B cell (primary cell): ENCODE measurements around the gene UNC119B. TPM values are rescaled to one million over a fixed set of nuclear protein-coding genes. Genes with fewer than 3 reads are reported as not detected.

Source experiments
- ATAC-seq: fragments of 200-7000 bp; cut with Tn5 transposase; one replicate; pipeline ENCODE4 v1.10.0; 2021; ENCODE audit warnings: low read depth, mild to moderate bottlenecking, moderate number of reproducible peaks, moderate library complexity
- CTCF ChIA-PET: fragments of 350-600 bp; sonication (Branson Sonifier 250); formaldehyde crosslinking; loops from one replicate; lab custom pipeline; 2021; ENCODE audit warnings: antibody characterized with exemption, inconsistent platforms; lab: Charles Lee
- POLR2A ChIA-PET: fragments of 350-600 bp; sonication (Branson Sonifier 250); formaldehyde crosslinking; loops from one replicate; lab custom pipeline; 2021; ENCODE audit warnings: antibody characterized with exemption; lab: Charles Lee
- DNase-seq: peaks from one replicate; pipeline ENCODE4 v3.0.0; 2013
- H2AFZ ChIP-seq: 2 replicates; pipeline ENCODE4 v1.6.1; 2012; ENCODE audit warnings: mild to moderate bottlenecking, low read depth, low read length; ENCODE audit not compliant: insufficient read depth, poor library complexity, severe bottlenecking
- H3K27ac ChIP-seq, 2 donors: 1 replicate in 1 of 2; 2 replicates in 1 of 2; pipeline ENCODE4 v1.5.1; 2012 to 2013; ENCODE audit warnings: low read length in 2 of 2, mild to moderate bottlenecking in 2 of 2, moderate library complexity in 1 of 2
- H3K27me3 ChIP-seq, 4 experiments: fragments of 200-600 bp in 1 of 4; sonication (generic) in 1 of 4; replicated peaks in 1 of 4; 1 replicate in 2 of 4; 2 replicates in 2 of 4; pipeline versions ENCODE4 v1.6.1 to v1.7.0; 2013 to 2016; ENCODE audit warnings: low read length in 3 of 4, mild to moderate bottlenecking in 2 of 4, mixed read lengths in 1 of 4, moderate library complexity in 1 of 4; ENCODE audit not compliant: insufficient read depth in 4 of 4, control insufficient read depth in 3 of 4; ENCODE audit errors: control extremely low read depth in 1 of 4
- H3K36me3 ChIP-seq, 2 experiments: replicated peaks in 1 of 2; 1 replicate in 1 of 2; 2 replicates in 1 of 2; pipeline versions ENCODE4 v1.6.1 to v1.7.1; 2013; ENCODE audit warnings: low read length in 1 of 2; ENCODE audit not compliant: insufficient read depth in 2 of 2, control insufficient read depth in 1 of 2; ENCODE audit errors: control extremely low read depth in 1 of 2, extremely low read depth in 1 of 2
- H3K4me1 ChIP-seq, 2 donors: fragments of 200-600 bp in 1 of 2; sonication (generic) in 1 of 2; 1 replicate in 1 of 2; 2 replicates in 1 of 2; pipeline versions ENCODE4 v1.5.1 to v1.6.1; 2013 to 2017; ENCODE audit warnings: low read length in 2 of 2; ENCODE audit not compliant: control insufficient read depth in 2 of 2, insufficient read depth in 2 of 2
- H3K4me2 ChIP-seq: replicated peaks from 2 replicates; pipeline ENCODE3; 2012; ENCODE audit warnings: mild to moderate bottlenecking, low read depth, low read length; ENCODE audit not compliant: poor library complexity, severe bottlenecking
- H3K4me3 ChIP-seq, 5 experiments: fragments of 200-600 bp in 1 of 5; sonication (generic) in 1 of 5; 1 replicate in 3 of 5; 2 replicates in 2 of 5; pipeline versions ENCODE4 v1.5.1 to v1.7.0; 2011 to 2016; ENCODE audit warnings: low read length in 4 of 5, mild to moderate bottlenecking in 4 of 5, low read depth in 2 of 5, control low read depth in 1 of 5, moderate library complexity in 1 of 5; ENCODE audit not compliant: insufficient read depth in 1 of 5; ENCODE audit errors: control extremely low read depth in 1 of 5, extremely low read depth in 1 of 5
- H3K79me2 ChIP-seq: fragments of 200-600 bp; sonication (generic); one replicate; pipeline ENCODE4 v1.6.0; 2016; ENCODE audit warnings: low read length; ENCODE audit not compliant: control insufficient read depth, insufficient read depth
- H3K9ac ChIP-seq: fragments of 200-600 bp; sonication (generic); 2 replicates; pipeline ENCODE4 v1.6.1; 2017; ENCODE audit warnings: mild to moderate bottlenecking, low read length, moderate library complexity
- H3K9me3 ChIP-seq, 3 donors: one replicate each; pipeline versions ENCODE4 v1.6.1 to v1.7.1; 2013; ENCODE audit warnings: low read length in 2 of 3; ENCODE audit not compliant: control insufficient read depth in 2 of 3, insufficient read depth in 1 of 3; ENCODE audit errors: control extremely low read depth in 1 of 3
- H4K20me1 ChIP-seq: 2 replicates; pipeline ENCODE4 v1.6.0; 2012; ENCODE audit warnings: mild to moderate bottlenecking, low read length; ENCODE audit not compliant: insufficient read depth, control insufficient read depth, poor library complexity, severe bottlenecking
- H3K27ac Mint-ChIP-seq: one replicate; pipeline ENCODE4 v1.8.0; 2021; ENCODE audit warnings: mixed read lengths
- H3K27me3 Mint-ChIP-seq: one replicate; pipeline ENCODE4 v1.8.0; 2021; ENCODE audit warnings: mixed read lengths
- H3K4me1 Mint-ChIP-seq: one replicate; pipeline ENCODE4 v1.8.0; 2021; ENCODE audit warnings: mixed read lengths
- H3K4me3 Mint-ChIP-seq: one replicate; pipeline ENCODE4 v1.8.0; 2021; ENCODE audit warnings: mixed read lengths
- H3K9me3 Mint-ChIP-seq: one replicate; pipeline ENCODE4 v1.8.0; 2022; ENCODE audit warnings: mixed read lengths; ENCODE audit not compliant: insufficient read depth
- EZH2 ChIP-seq: IDR thresholded peaks from 2 replicates; pipeline ENCODE4 v1.6.1; 2012; ENCODE audit warnings: borderline replicate concordance, low read depth, mild to moderate bottlenecking, moderate library complexity, low read length; ENCODE audit not compliant: insufficient read depth, poor library complexity, severe bottlenecking
- WGBS: methylation state at CpG from one replicate; pipeline ENCODE4 v1.1.5; 2013; ENCODE audit warnings: missing lambda C conversion rate; ENCODE audit not compliant: insufficient coverage; 5-methylcytosine and 5-hydroxymethylcytosine counted together
- intact Hi-C: fragments of 100-400 bp; cut with micrococcal nuclease; formaldehyde crosslinking; loops from one replicate; pipeline ENCODE4 v1.10.0; 2022
- polyA plus RNA-seq: library from polyadenylated mRNA; depleted of rRNA; stranded (reverse); fragments of >200 nt; gene quantifications from 2 replicates; pipeline ENCODE4 v1.2.3, GENCODE V29; 2012
- total RNA-seq, 2 donors: library from RNA; stranded (reverse); fragments of 120-200 nt in 1 of 2; gene quantifications; 1 replicate in 1 of 2; 2 replicates in 1 of 2; pipeline versions ENCODE4 v1.2.3 to v1.2.4, GENCODE V29; 2013 to 2022
- TF ChIP-seq, protein P1 (sequence below): fragments of 200-600 bp; IDR thresholded peaks from one replicate; pipeline ENCODE4 v1.8.0; 2022; ENCODE audit warnings: antibody characterized with exemption, mild to moderate bottlenecking

Gene UNC119B
- total and polyA plus RNA-seq, 2 donors (not counting 1 experiment from before 2014, with no cell fraction given): 7.2 to 22.7 TPM

DNA sequence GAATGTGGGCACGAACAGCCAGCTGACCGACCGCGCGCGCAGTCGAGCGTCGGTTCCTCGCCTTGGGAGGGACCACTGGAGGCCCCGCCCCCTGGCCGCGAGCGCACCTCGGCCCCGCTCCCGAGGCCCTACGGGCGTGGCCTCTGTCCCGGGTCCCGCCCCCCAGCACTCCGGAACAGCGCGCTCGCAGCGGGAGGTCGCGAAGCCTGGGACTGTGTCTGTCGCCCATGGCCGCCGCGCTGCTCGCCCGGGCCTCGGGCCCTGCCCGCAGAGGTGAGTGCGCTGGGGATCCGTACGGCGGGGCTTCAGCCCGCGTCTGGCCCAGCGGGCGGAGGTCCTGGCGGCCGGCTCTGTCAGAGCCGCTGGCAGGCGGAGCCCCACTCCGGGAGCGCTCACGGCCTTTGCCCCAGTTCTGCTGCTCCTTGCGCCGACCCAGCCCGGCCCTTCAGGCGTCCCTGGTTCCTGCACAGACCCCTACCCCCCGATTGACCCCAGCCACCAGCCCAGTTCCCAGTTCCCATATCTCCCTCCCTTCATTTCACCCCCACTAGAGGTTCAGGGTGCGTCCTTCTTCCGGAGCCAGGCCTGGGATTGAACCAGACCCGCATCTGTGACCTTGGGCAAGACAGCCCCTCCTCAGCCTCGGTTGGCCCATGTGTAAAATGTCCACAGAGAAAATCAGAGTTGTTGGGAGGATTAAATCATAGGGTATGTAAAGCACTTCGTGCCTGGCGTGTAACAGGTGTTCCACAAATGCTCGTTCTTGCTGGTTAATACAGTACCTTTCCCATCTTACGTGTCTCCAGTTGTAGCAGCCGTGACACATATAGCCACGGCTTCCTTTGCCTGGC, 15.6 kb downstream of the UNC119B start, which contains the start of gene ACADS:
TSS of gene ACADS (plus strand) at position 168 of the 851 bp plus-strand sequence. CDS start at position 228, 60 bp downstream.
- H3K9me3 ChIP-seq: no peaks in the 10 kb centered on the region
- ChIA-PET CTCF (interaction anchor here (1.4 to 1.5 kb wide), 2 partner anchors 12 to 79 kb away, joined by 4 to 10 read pairs; no protein-coding TSS in a partner anchor), POLR2A (no interaction called here)
- peak within 1 kb of the TSS; percentile 90 for H2AFZ ChIP-seq
- DNase-seq (peak; percentile 91), ATAC-seq (peak; percentile 100)
- peak within 1 kb of the TSS; percentile 46 for H3K27ac Mint-ChIP-seq
- H3K27ac ChIP-seq: peak within 1 kb of the TSS in 1 of 2 donors; percentile 61
- peaks cover 34% of the 10 kb centered on the region for H3K4me1 Mint-ChIP-seq
- no peak for TF ChIP-seq EZH2
- TF ChIP-seq, protein P1, sequence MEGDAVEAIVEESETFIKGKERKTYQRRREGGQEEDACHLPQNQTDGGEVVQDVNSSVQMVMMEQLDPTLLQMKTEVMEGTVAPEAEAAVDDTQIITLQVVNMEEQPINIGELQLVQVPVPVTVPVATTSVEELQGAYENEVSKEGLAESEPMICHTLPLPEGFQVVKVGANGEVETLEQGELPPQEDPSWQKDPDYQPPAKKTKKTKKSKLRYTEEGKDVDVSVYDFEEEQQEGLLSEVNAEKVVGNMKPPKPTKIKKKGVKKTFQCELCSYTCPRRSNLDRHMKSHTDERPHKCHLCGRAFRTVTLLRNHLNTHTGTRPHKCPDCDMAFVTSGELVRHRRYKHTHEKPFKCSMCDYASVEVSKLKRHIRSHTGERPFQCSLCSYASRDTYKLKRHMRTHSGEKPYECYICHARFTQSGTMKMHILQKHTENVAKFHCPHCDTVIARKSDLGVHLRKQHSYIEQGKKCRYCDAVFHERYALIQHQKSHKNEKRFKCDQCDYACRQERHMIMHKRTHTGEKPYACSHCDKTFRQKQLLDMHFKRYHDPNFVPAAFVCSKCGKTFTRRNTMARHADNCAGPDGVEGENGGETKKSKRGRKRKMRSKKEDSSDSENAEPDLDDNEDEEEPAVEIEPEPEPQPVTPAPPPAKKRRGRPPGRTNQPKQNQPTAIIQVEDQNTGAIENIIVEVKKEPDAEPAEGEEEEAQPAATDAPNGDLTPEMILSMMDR: no peak
- no peaks in the 10 kb centered on the region for H3K27me3 Mint-ChIP-seq
- 9% methylated on average over 66 of the region's 66 CpGs for WGBS
- H3K4me2 ChIP-seq: peak within 1 kb of the TSS; percentile 92
- peaks cover 28 to 30% of the 10 kb centered on the region in 2 donors for H3K4me1 ChIP-seq
- peak within 1 kb of the TSS; percentile 44 to 73 (median 63) for H3K4me3 ChIP-seq
- H3K9ac ChIP-seq: peak within 1 kb of the TSS; percentile 74
- no peaks in the 10 kb centered on the region for H3K9me3 Mint-ChIP-seq
- H3K79me2 ChIP-seq: peaks cover 7% of the 10 kb centered on the region
- peaks cover 0 to 9% of the 10 kb centered on the region in 2 experiments for H3K36me3 ChIP-seq
- peaks cover 36% of the 10 kb centered on the region for H4K20me1 ChIP-seq
- H3K4me3 Mint-ChIP-seq: peak within 1 kb of the TSS; percentile 90
- H3K27me3 ChIP-seq: no peaks in the 10 kb centered on the region
- intact Hi-C loops: loop anchor here (1.0 to 5.0 kb wide), 6 partner anchors 12 to 176 kb away; partner anchors contain the start of genes POP5, SPPL3 and UNC119B

DNA sequence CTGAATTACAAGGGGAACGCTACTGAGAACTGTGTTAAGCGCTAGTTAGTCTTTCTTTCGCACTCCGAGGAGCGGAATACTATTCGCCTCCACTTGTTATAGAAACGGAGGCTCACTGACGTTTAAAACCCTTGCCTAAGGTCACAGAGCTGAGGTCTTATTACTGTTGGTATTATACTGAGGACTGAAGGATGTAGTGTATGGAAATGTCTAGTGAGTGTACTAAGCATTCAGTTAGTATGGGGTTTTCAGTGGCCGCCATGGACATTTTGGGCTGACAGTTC, 16.2 kb downstream of the UNC119B start:
- no peak for DNase-seq
- Histone ChIP-seq H3K27me3 (no peaks in the 10 kb centered on the region), H3K9ac (no peak overlapping the region), H3K9me3 (no peaks in the 10 kb centered on the region), H3K4me1 (peaks cover 25% of the 10 kb centered on the region in 2 donors), H2AFZ (no peak overlapping the region), H3K4me2 (peak overlapping the region; percentile 92), H4K20me1 (peaks cover 34% of the 10 kb centered on the region), H3K27ac (no peak overlapping the region), H3K4me3 (no peak overlapping the region), H3K79me2 (peaks cover 7% of the 10 kb centered on the region), H3K36me3 (peaks cover 0 to 5% of the 10 kb centered on the region in 2 experiments)
- intact Hi-C loops: loop anchor here (5.0 kb wide), 1 partner anchor 176 kb away; the partner anchor contains the start of gene SPPL3
- Mint-ChIP-seq H3K27ac (peak overlapping the region; percentile 15), H3K27me3 (no peaks in the 10 kb centered on the region), H3K4me3 (peak overlapping the region; percentile 90), H3K9me3 (no peaks in the 10 kb centered on the region), H3K4me1 (peaks cover 28% of the 10 kb centered on the region)
- ChIA-PET CTCF (no interaction called here), POLR2A (no interaction called here)
- no peak for ATAC-seq
- 96% methylated on average over 8 of the region's 9 CpGs for WGBS
- TF ChIP-seq, protein P1: no peak
- no peak for TF ChIP-seq EZH2
